Occipital lobe (tissue), 2 donors: ENCODE data around the gene IL1RN. TPM values are rescaled to one million over a fixed set of nuclear protein-coding genes. Genes with fewer than 3 reads are reported as not detected.

Experiments used
- DNase-seq: peaks from one replicate; lab custom pipeline; 2025; lab: John Stamatoyannopoulos, UW
- total RNA-seq: library from RNA; depleted of rRNA; stranded (reverse); fragments of >200 nt; gene quantifications from one replicate; pipeline ENCODE4 v1.2.3, GENCODE V29; 2014

The IL1RN gene
- total RNA-seq, 1 donor from 2014 or later = not detected

DNA sequence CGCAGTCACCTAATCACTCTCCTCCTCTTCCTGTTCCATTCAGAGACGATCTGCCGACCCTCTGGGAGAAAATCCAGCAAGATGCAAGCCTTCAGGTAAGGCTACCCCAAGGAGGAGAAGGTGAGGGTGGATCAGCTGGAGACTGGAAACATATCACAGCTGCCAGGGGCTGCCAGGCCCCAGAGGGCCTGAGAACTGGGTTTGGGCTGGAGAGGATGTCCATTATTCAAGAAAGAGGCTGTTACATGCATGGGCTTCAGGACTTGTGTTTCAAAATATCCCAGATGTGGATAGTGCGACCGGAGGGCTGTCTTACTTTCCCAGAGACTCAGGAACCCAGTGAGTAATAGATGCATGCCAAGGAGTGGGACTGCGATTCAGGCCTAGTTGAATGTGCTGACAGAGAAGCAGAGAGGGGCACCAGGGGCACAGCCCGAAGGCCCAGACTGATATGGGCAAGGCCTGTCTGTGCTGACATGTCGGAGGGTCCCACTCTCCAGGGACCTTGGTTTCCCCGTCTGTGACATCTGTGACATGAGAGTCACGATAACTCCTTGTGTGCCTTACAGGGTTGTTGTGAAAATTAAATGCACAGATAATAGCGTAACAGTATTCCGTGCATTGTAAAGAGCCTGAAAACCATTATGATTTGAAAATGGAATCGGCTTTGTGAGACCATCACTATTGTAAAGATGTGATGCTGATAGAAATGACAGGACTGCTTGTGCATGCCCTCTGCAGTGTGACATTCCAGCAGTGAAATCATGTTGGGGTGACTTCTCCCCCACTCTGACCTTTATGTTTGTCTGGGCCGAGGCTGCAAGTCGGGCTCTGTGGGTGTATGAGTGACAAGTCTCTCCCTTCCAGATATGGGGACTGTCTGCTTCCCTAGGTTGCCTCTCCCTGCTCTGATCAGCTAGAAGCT is 510 bp downstream of the IL1RN start:
- DNase-seq = no peak

DNA sequence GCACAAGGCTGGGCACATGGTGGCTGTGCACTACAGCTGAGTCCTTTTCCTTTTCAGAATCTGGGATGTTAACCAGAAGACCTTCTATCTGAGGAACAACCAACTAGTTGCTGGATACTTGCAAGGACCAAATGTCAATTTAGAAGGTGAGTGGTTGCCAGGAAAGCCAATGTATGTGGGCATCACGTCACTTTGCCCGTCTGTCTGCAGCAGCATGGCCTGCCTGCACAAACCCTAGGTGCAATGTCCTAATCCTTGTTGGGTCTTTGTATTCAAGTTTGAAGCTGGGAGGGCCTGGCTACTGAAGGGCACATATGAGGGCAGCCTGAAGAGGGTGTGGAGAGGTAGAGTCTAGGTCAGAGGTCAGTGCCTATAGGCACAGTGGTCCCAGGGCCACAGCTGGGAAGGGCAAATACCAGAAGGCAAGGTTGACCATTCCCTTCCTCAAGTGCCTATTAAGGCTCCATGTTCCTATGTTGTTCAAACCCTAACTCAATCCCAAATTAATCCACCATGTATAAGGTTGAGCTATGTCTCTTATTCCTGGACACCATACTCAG is 2.2 kb downstream of the IL1RN start:
- DNase-seq = no peak

DNA sequence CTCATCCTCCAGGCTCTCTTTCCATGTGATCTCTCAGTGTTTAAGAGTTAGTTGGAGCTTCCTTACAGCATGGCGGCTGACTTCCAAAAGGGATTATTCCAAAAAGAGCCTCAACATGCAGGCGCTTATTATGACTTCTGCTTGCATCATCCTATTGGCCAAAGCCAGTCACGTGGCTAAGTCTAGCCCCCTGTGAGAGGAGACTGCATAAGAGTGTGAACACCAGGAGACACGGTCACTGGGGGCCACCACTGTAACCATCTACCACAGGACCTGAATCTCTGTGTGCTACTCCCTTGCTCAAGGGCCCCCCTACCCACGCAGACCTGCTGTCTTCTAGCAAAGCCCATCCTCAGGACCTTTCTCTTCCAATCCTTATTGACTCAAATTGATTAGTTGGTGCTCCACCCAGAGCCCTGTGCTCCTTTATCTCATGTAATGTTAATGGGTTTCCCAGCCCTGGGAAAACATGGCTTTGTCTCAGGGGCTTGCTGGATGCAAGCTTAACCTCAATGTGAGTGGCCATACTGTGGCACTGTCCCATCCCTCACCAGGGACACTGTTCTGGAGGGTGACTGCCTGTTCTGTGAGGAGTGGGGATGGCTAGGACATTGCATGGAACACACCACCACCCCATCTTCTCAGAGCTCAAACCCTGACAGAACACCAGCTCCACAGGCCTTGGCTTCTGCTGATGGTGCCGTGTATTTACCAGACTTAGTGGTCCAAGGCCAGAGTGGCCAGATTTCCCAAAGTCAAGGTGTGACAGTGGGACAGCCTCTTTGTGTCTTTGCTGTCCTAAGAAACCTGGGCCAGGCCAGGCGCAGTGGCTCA is 4.2 kb downstream of the IL1RN start:
- no peak for DNase-seq

DNA sequence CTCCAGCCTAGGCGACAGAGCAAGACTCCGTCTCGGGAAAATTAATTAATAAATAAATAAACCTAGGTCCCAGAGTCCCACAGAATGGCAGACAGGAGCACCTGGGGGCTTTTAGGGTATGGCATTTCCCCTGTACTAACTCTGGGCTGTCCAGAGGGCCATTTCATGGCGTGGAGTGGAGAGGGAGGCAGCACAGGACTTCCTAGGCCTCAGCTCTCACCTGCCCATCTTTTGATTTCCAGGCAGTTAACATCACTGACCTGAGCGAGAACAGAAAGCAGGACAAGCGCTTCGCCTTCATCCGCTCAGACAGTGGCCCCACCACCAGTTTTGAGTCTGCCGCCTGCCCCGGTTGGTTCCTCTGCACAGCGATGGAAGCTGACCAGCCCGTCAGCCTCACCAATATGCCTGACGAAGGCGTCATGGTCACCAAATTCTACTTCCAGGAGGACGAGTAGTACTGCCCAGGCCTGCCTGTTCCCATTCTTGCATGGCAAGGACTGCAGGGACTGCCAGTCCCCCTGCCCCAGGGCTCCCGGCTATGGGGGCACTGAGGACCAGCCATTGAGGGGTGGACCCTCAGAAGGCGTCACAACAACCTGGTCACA is 5.1 kb downstream of the IL1RN start:
- DNase-seq = no peak

DNA sequence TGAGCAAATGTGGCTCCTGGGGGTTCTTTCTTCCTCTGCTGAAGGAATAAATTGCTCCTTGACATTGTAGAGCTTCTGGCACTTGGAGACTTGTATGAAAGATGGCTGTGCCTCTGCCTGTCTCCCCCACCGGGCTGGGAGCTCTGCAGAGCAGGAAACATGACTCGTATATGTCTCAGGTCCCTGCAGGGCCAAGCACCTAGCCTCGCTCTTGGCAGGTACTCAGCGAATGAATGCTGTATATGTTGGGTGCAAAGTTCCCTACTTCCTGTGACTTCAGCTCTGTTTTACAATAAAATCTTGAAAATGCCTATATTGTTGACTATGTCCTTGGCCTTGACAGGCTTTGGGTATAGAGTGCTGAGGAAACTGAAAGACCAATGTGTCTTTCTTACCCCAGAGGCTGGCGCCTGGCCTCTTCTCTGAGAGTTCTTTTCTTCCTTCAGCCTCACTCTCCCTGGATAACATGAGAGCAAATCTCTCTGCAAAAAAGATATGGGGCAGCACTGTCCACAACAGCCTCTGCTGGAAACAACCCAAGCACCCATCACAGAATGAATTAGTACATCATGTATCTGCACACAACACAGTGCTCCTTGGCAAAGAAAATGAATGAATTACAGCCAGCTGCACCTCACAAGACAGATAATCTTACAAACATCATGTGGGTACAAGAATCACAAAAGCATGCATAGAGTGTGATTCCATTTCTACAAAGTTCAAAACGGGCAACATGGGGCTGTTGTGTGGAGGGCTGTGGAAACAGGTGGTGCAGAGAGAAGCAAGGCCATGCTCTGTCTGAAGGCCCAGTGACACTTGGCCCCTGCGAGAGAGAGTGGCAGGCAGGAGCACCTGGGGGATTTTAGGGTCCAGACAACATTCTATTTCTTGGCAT is 6.6 kb downstream of the IL1RN start:
- DNase-seq = no peak

DNA sequence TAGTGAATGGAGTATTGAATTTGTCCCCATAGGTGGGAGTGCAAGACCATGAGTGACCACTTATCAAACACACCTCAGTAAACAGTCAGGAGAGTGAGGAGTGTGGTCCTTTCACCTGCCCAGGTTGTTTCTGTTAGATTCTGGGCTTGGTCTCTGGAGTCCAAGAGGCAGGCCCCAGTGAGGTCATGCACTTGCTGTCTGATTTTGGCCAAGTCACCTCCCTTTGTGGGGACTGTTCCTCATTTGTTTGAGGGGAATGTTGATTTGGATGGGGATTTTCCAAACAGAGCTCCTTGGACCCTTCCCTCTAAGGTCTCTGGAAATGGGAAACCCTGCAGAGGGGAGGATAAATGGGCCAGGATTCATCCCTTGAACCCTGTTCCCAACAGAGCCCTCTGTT is 7.3 kb downstream of the IL1RN start:
- DNase-seq = no peak

DNA sequence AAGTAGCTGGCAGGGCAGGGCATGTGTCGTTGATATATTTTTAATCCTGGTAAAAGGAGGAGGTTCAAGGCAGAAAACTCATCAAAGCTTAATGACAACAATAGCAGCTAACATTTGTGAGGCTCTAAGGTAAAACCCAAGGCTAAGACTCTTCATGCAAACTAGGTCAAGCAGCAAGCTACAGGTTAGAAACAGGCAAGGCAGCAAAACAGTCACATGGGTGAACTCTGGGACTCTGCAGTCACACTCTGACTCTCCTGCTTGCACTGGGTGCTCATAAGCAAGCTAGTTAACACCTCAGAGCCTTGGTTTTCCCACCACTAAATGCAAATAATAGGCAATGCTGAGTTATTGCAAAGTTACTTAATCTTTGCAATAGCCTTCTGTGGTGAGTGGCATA is 7.9 kb downstream of the IL1RN start:
- DNase-seq = no peak

DNA sequence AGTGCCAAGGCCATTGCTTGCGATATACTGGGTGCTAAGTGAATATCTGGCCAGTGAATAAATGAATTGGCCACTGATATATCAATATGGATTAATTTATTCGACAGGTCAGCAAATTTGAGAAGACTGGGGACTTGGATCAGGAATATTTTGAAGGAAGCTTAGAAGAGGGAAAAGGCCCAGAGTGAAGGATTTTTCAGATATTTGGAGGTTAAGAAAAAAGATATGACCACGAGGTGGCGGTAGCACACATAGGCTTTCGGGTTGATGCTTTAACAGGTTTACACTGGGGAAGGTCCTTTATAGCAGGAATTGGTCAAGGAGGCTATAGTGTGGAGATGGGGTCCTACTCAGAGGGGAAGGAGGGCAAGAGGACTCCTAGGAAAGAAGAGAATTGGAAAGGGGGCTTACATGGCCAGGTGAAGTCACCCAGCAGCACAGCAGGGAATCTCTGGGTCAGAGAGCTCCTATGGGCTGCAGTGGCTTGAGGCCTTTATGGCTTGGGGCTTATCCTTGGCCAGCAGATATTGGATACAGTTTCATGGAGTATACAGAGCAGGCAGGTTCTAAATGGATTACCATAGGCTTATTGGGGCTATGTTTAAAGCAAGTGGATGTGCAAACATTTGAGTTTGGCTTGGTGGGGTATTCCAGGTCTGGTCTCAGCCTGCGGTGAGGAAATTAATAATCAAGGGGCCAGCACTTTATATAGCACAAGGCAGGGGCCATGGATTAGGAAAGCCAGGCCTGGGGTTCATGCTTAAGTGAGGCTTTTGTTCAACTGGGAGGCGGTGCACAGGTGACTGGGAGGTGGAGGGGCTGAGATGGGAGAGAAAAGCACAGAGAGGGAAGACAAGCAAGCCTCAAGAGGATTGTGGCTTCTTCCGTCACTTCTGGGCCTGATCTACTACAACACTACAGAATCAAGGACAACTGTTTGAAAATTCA is 9.7 kb downstream of the IL1RN start:
- DNase-seq = no peak

DNA sequence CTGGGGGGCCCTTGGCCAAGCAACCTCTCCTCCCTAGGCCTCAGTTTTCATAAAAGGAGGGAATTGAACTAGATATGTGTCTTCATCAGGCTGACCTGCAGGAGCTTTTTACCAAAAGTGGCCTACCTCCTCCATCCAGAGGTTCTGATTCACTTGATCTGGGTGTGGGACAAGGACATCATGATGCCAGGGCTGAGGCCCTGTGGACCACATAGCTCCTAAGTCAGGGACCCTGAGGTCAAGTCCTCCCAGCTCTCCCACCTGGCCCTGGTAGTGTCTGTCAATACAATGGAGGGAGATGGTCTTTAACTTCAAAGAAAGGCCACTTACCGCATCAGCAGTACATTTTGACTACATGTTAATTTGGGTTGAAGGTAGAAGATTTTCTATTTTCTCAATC is 10.4 kb downstream of the IL1RN start:
- DNase-seq = no peak

DNA sequence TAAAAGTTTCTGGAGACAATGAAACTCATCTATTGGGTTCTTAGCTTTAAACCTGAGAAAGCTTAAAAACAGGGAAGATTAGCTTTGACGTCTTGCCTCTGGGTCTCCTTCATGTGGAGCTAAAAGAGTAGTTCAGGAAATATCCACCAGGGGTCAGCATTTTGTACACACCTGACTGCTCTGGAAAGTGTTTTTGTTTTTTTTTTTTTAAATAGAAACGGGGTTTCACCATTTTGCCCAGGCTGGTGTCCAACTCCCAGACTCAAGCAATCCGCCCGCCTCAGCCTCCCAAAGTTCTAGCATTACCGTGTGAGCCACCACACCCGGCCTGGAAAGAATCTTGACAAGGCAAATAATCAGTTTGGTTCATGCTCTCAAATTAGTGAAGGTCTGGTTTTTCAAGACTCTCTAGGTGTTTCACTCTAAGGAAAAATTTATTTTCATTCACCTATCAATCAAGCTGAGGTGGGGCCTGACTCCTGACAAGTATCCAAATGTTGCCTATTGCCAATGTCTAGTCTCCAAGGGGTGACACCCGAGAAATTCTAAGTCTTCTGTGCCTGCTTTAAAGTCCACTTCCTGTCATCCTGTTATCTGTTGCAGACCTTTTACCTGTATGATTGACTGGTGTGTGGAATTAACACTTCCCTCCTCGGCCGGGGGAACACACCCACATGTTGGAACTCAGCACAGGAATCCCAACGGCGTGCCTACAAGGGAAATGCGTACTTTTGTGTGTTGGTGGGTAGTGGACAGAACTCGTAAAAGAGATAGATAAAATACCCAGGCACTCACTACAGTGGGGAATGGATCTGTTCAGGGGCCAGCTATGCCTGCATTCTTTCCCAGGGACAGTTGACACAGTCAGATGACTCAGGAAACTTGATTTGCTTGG is 11.3 kb downstream of the IL1RN start:
- DNase-seq = no peak

DNA sequence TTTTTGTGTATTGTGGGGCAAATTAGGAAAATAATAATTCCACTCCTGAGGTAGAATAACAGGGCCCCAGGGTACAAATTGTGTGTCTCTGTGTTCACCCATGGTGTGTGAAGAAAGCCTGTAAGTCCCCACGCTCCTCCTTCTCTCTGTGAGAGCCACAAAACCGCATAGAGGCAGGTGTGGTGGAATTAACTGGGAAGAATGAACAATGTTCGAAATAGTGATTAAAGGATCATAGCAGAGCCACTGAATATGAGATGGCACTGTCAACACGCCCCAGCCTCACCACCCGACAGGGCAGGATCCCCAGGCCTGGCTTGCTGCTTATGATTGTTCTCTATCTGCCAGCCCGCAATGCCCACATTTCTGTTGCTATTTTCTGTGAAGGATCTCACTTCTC is 14.1 kb downstream of the IL1RN start:
- DNase-seq = no peak

DNA sequence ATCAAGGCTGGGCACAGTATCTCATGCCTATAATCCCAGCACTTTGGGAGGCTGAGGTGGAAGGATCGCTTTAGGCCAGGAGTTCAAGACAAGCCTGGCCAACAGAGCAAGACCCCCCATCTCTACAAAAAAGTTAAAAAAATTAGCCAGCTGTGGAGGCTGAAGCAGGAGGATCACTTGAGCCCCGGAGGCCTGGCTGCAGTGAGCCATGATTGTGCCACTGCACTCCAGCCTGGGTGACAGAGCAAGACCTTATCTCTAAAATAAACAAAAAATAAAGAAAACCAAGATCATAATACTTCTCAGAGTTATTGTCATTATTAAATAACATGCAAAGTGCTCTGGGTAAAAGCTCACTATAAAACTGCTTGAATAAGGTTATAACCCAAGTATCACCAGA is 14.9 kb downstream of the IL1RN start:
- no peak for DNase-seq

DNA sequence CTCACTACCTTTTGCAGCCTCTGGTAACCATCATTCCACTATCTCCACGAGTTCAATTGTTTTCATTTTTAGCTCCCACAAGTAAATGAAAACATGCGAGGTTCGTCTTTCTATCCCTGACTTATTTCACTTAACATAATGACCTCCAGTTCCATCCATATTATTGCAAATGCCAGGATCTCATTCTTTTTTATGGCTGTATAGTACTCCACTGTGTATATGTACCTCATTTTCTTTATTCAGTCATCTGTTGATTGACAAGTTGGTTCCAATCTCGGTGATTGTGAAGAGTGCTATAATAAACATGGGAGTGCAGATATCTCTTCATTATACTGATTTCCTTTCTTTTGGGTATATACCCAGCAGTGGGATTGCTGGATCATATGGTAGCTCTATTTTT is 16.9 kb downstream of the IL1RN start:
- no peak for DNase-seq

DNA sequence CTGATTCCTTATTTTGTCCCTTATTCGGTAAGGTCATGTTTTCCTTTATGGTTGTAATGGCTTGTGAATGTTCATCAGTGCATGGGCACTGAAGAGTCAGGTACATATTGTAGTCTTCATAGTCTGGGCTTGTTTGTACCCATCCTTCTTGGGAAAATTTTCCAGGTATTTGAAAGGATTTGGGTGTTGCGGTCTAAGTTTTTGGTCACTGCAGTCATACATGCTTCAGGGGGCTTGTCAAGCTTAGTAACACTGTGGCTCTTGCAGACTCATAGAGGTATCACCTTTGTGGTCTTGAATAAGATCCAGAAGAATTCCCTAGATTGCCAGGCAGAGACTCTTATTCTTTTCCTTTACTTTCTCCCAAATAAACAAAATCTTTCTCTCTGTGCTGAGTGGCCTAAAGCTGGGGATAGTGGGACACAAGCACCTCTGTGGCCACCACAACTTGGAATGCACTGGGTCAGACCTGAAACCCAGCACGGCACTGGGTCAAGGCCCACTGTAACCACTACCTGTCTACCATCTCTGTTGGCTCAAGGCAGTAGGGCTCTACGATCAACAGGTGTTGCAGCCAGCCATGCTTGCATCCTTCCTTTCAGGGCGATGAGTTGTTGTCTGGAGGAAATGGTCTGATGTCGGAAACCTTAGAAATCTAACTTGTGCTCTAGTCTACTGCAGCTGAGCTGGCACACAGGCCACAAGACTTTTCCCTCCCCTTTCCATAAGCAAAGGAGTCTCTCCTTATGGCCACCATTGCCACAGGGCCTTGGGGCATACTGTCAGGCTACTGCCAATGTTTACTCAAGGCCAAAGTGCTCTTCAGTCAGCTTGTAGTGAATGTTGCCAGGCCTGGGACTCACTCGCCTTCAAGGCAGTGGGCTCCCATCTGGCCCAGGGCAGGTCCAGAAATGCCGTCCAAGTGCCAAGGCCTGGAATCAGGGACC is 21.5 kb downstream of the IL1RN start:
- DNase-seq = no peak

DNA sequence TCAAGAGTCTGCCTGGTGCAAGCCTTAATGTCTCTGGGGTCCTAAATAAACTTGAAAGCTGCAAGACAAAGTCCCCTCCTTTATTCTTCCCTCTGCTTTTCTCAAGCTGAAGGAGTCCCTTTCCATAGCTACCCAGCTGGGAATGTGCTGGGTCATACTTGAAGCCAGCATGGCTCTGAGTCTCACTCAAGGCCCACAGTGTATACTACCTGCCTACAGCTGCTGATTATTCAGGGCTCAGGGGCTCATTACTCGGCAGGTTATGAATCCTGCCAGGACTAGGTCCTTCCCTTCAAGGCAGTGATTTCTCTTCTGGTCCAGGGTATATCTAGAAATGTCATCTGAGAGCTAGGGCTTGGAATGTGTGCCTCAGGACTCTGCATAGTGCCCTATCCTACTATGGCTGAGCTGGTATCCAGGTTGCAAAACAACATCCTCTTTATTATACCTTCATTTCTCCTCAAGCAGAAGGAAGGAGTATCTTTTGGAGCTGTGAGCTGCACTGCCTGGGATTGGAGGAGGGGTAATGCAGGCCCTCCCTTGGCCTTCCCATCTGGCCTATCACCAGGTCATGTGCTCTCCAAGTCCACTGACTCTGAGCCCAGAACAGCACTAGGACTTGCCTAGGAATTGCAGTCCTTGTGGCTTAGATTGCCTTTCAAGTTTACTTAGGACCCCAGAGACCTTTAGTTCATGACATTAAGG is 22.3 kb downstream of the IL1RN start:
- no peak for DNase-seq

DNA sequence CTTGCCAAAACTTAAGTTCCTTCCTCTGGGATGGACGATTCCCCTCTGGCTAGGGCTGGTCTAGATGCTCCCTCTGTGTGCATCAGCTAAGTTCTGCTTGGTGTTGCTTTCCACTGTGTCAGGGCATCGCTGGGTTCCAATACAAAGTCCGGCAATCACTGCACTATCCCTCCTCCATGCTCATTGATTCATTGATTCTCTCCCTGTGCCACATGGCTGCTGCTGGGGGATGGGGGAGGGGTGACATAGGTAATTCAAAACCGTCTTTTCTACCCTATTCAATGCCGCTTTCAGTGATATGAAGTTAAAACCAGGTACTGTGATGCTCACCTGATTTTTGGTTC is 22.8 kb downstream of the IL1RN start:
- DNase-seq = no peak

DNA sequence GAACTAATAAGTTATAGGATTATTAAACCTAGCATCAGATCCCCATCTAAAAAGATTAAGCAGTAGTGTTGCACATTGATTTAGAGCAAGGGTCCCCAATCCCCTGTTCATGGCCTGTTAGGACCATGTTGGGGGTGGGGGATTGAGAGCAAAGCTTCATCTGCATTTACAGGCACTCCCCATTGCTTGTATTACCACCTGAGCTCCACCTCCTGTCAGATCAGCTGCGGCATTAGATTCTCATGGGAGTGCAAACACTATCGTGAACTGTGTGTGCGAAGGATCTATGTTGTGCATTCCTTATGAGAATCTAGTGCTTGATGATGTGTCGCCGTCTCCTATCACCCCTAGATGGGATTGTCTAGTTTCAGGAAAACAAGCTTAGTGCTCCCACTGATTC is 27.9 kb downstream of the IL1RN start:
- DNase-seq = no peak
